Stimulated activated CD4-positive, alpha-beta T cell treated with anti-CD3 and anti-CD28 coated beads, Interleukin-15, amount 100 ng/mL, for 48 hours (primary cell): Measurements from ENCODE around the gene ITGBL1.

Experiments used
- DNase-seq, 2 donors: peaks; one replicate each; pipeline ENCODE4 v3.0.0-alpha.2; 2020; ENCODE audit warnings: low read depth in 2 of 2

The ITGBL1 gene

DNA sequence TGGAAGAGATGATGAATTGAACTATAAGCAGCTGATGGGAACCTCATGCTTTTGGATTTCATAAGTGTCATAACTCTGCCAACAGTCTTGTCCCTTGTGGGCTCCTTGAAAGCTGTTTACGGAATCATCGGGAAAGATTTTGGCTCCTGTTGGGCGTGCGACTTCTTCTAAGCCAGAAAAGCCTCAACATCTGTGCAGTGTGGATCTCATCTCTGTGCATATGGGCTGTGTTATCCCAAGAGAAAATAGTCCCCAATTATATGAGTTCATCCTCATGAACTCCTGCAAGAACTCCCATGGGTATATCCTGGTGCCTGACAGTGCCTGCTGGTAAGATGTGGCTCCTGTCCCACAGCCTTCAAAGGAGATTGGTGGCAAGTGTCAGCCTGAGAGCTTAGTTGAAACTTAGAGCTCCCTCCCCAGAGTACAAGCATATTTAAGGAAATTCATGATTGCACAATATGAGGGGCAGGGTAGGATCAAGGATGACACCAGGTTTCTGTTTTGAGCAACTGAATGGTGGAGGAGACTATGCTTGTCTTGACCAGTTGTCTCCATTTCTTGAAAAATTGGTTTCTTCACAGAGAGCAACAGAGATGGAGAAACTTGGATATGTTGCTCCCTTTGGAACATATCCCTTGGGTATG is 243.5 kb downstream of the ITGBL1 start:
- no peak for DNase-seq

- DNase-seq = no peak
Observed at GRCh38 chr13:101697745-101698144, 245.3 kb downstream of the ITGBL1 start.

DNA sequence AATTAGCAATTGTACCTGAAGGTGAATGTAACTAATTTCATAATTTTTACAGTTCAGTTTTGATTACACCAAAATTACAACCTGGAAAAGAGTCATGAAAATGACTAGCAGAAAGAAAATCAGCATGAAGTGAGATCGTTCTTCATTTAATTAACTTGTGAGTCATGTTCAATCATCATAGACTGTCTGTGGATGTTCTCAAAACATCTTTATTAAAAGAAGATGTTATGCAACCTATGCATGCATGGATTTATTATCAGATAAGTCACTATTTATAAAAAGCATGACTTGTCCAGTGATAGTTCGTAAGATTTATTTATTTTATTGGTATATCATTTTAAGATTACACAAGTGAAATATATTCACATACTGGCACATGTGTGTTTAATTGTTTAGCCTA is 245.9 kb downstream of the ITGBL1 start:
- DNase-seq = no peak

DNA sequence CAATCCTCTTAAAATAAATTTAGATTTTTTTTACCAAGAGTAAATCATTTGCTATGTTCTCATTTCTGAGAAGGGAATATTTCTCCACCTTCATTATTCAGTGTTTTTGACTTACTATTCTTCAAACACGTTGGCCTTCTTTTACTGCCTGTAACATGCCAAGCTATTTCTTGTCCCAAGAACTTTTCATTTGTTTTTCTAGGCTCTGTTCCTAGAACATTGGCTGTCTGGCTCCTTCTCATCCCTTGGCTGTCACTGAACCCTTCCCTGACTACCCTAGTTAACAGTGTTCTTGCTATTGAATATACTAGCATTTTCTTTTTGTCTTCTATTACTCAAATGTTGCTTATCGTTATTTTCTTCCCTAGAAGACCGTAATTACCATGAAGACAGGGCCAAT is 248.1 kb downstream of the ITGBL1 start:
- no peak for DNase-seq

DNA sequence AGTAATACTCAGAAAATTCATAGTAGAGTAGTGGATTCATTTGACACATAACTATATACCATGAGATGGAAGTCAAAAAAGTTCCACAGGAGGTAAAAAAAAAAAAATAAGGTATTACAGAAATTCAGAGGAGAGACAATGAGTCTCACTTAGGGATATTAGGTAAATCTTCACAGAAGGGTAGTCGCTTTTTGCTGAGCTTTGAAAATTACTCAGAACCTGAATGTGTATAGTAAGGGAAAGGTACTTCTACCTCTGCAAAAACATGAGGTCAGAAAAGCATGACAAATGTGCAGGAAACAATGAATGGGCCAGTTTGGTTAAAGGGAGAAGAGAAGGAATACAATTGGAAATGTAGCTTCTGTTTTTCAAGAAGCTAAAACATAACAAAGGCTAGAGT is 250.6 kb downstream of the ITGBL1 start:
- DNase-seq = no peak

DNA sequence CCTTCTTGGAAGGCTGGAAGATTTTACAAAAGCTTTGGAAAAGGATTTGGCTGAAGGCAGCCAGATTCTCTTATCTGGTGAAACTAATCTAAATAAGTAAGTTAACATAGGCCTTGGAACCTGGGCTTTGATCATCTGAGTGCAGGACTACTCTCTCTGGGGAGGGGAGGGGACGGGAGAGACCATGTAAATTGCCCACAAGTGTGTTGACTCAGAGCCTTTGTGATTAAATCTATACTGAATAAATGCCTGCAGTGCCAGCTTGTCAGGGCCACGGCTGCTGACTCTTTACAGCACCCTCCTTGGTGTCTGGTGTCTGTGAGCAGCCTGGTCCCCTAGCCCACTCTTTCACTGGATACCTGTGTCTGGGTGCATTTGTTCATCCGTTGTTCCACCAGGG is 251.4 kb downstream of the ITGBL1 start:
- DNase-seq = no peak

DNA sequence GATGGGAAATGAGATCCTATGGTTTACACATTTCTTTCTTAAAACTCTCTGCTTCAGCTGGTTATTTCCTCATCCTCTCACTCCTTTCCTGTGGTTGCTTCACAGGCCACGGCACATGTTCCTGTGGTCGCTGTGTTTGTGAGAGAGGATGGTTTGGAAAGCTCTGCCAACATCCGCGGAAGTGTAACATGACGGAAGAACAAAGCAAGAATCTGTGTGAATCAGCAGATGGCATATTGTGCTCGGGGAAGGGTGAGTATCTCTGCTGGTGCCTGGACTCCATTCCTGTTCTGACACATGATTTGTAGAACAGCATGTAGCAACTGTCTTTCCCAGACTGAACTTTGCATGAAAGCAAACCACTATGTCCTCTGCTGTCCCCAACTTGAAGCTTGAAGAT is 254.2 kb downstream of the ITGBL1 start:
- no peak for DNase-seq

DNA sequence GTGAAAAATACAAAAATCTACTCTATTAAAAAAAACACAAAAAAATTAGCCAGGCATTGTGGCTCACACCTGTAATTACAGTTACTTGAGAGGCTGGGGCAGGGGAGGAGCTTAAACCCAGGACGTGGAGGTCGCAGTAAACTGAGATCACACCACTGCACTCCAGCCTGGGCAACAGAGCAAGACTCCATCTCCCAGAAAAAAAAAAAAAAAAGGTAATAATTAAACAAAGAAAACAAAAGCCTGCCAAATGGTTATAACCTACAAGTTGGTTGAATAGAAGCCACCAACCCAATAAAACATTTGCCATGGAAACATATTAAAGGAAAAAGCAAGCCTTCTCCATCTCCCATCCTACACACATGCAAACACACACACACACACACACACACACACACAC is 255.2 kb downstream of the ITGBL1 start:
- DNase-seq = no peak

- DNase-seq = no peak
Observed at GRCh38 chr13:101708115-101708514, 255.6 kb downstream of the ITGBL1 start.

- DNase-seq = no peak
Observed at GRCh38 chr13:101709952-101710351, 257.5 kb downstream of the ITGBL1 start.

DNA sequence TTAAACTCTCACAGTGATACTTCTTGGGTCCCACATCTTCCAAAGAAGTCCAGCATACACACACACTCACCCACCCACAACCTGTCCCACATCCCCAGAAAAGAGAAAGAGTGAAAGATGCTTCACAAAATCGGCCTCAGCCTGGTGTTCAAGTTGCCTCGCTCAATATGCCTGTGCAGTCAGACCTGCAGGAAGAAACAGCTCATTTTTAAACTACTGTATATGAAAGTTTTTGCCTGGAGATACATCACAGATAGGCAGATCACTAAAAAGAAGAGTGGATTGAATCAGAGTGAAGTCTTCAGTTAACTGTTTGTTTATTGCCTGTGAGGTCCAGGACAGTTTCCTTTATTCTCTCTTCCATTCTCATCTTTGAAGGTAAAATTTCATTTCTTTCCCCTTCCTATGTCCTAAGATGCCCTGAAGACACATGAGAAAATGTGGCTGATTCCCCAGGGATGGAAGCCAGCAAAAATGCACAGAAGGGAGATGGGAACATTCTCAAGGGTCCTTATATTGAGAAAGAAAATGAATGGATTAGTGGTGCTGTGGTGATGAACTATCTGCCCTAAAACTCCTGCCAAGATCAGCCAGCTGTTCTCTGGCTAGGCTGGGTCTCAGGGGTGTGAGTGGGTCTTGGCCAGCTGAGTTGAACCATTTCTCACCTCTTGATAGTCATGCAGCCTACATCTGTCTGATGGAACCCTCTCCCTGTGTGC is 259.0 kb downstream of the ITGBL1 start:
- no peak for DNase-seq

GRCh38 chr13:101712026-101712348 is 259.5 kb downstream of the ITGBL1 start:
- no peak for DNase-seq

GRCh38 chr13:101714195-101714594 is 261.7 kb downstream of the ITGBL1 start:
- no peak for DNase-seq

GRCh38 chr13:101717353-101717752 is 264.9 kb downstream of the ITGBL1 start:
- no peak for DNase-seq

DNA sequence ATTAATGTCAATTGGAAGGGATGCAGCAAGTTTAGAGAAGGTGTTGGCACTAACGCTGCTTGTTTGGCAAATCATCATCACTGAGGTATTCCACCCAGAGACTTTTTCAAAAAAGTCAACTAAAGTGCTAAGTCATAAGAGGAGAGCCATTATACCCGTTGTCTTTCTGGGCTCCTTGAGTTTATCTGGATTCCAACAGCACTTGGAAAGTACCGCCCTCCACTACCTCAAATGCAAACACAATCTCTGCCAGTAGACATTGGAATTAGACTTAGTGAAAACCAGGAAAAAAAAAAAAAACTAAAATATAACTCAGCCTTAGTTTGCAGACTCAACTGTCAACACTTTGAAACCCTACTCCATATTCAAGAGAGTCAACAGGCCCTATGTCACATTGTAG is 266.0 kb downstream of the ITGBL1 start:
- no peak for DNase-seq

DNA sequence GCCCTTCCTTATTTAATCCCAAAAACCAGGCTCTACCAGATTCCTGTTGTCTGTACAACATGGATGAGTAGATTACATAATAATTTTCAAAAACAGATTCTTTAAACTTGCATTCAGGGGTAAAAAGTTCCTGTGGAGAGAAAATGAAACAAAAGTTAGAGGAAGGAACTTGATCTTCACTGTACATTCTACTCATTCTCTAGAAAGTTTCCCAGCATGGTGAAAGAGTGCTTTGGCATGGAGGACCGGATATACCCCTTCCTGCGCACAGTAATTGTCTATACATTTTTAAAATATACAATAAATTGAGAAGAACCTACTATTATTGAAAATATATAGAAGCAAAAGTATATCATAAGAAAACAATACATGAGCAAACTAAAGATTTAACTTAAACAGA is 274.2 kb downstream of the ITGBL1 start:
- DNase-seq = no peak

DNA sequence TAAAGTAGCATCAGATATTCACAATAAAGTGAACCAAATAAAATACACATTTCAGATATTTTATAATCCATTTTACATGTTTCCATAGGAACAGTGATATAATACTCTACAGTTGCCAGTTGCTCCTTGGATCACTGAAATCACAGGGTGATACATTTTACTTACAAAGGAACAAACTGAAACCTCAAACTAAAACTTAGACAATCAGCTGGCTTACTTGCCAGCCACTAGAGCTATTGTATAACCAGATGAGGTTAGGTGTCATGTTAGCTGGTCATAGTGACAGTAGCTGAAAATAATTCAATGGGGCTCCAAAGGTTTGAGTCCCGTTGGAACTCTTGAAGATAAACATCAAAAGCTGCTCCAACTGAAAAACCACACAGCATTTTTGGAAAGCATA is 274.6 kb downstream of the ITGBL1 start:
- no peak for DNase-seq

DNA sequence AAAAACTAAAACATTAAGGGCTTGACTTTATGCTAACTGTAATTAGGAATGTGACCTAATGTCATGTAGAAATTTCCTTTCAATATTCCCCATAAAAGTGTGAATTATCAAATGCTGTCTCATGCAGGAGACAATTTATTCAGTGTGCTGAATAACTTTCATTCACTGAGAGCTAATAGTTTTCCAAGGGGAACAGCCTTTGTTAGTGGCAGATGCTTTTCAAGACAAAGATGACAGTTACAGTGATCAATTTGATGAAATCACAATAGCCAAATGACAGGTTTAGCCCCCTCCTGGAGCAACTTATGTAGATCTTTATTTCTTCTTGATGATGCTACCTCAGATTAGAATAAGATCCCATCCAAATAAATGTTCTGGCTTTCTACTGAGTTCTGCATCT is 275.5 kb downstream of the ITGBL1 start:
- no peak for DNase-seq

GRCh38 chr13:101728615-101729014 is 276.1 kb downstream of the ITGBL1 start:
- DNase-seq = no peak

DNA sequence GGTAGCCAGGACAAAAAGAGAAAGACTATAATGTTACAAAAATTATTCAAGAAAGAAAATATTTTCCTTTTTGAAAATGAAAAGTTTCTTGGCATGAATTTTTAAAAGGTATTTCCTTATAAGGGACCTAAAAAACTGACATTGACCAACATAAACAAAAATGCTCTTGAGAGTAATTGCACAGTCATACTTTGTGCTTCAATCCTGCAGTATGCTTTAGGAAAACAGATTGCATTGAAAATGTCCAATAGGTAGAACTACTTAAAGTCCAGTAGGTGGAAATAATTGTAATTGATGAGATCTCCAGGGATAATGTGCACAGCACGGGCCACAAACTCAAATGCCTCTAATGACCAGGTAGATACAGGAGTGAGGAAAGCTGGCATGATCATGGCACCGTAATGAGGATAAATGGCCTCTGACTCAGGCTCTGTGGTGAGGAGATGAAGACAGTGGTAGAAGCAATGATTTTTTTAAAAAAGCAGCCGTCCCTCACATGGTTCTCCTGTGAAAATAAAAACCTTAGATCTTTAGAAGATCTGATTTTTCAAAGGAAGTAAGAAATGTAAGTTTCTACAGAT is 278.0 kb downstream of the ITGBL1 start:
- no peak for DNase-seq

GRCh38 chr13:101736566-101736965 is 284.1 kb downstream of the ITGBL1 start:
- DNase-seq = no peak

DNA sequence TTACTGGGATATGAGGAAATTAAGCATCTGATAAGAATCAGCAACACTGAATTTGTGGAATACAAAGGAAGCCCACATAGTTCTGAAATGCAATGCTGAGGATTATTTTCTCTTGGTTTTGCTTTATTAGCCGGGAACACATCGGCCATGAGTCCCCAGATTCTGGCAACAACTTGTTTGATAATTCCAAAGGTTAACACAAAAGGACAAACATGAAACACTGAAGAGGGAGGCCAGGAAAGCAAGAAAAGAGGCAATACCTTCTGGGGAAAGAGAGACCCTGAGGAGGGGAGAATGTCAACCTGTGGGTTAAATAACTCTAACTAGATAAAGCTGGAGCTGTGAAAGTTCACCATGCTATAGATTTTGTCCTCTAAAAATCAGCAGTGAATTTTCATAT is 285.9 kb downstream of the ITGBL1 start:
- DNase-seq = no peak

- DNase-seq = no peak
Observed at GRCh38 chr13:101739382-101740178, 287.1 kb downstream of the ITGBL1 start.
